AG09309 (cell line): ENCODE results near the gene SPAG7.
"Not testable (repeated sequence)": the region's sequence is repeated elsewhere in the genome, so short reads cannot be mapped to it uniquely, and the experiment has no call there.

Experiments used
- DNase-seq: peaks from one replicate; pipeline ENCODE4 v3.0.0-alpha.2; 2010; ENCODE audit warnings: low read depth
- H3K4me3 ChIP-seq: 2 replicates; pipeline ENCODE4 v1.5.1; 2011; ENCODE audit warnings: mild to moderate bottlenecking, low read depth, low read length, moderate library complexity; ENCODE audit not compliant: control insufficient read depth
- CTCF ChIP-seq: IDR thresholded peaks from 2 replicates; pipeline ENCODE4 v1.5.1; 2011; ENCODE audit warnings: mild to moderate bottlenecking, low read depth, low read length, inconsistent platforms; ENCODE audit not compliant: insufficient read depth, control insufficient read depth; ENCODE audit errors: missing control alignments

The SPAG7 gene

GRCh38 chr17:4931963-4932362 lies 35.7 kb downstream of the SPAG7 start, which contains the start of gene GP1BA:
Gene GP1BA (plus strand): TSS chr17:4932277. CDS start chr17:4932605, 328 bp downstream.
- DNase-seq = no peak
- no peak for TF ChIP-seq CTCF
- H3K4me3 ChIP-seq = no peak within 1 kb of the TSS

DNA sequence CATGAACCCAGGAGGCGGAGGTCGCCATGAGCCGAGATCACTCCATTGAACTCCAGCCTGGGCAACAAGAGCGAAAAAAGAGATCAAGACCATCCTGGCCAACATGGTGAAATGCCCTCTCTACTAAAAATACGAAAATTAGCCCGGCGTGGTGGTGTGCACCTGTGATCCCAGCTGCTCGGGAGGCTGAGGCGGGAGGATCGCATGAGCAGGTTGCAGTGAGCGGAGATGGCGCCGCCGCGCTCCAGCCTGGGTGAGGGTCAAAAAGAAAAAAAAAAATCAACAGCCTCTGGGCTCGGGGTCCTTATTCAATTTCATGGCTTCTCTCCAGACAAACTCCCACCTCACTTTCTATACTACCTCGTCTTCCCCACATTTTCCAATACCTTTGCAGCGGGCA lies 38.7 kb downstream of the SPAG7 start:
- DNase-seq = no peak
- TF ChIP-seq CTCF = no peak
- H3K4me3 ChIP-seq = no peak overlapping the region

DNA sequence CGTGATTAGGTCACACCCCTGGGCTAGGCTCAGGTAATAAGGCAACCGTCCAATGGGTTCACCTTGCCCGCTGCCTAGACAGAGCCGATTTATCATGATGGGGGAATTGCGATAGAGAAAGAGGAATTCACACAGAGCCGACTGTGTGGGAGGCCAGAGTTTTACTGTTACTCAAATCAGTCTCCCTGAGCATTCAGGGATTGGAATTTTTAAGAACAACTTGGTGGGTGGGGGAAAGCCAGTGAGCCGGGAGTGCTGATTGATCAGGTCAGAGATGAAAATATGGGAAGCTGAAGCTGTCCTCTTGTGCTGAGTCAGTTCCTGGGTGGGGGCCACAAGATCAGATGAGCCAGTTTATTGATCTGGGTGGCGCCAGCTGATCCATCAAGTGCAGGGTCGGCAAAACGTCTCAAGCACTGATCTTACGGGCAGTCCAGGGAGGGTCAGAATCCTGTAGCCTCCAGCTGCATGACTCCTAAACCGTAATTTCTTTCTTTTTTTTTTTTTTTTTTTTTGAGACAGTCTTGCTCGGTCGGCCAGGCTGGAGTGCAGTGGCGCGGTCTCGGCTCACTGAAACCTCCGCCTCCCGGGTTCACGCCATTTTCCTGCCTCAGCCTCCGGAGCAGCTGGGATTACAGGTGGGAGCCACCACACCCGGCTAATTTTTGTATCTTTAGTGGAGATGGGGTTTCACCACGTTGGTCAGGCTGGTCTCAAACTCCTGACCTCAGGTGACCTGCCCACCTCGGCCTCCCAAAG lies 40.9 kb downstream of the SPAG7 start:
- not testable (repeated sequence) for DNase-seq, H3K4me3 ChIP-seq

GRCh38 chr17:4921320-4921719 lies 46.3 kb downstream of the SPAG7 start:
- H3K4me3 ChIP-seq = no peak overlapping the region
- no peak for DNase-seq
- no peak for TF ChIP-seq CTCF

DNA sequence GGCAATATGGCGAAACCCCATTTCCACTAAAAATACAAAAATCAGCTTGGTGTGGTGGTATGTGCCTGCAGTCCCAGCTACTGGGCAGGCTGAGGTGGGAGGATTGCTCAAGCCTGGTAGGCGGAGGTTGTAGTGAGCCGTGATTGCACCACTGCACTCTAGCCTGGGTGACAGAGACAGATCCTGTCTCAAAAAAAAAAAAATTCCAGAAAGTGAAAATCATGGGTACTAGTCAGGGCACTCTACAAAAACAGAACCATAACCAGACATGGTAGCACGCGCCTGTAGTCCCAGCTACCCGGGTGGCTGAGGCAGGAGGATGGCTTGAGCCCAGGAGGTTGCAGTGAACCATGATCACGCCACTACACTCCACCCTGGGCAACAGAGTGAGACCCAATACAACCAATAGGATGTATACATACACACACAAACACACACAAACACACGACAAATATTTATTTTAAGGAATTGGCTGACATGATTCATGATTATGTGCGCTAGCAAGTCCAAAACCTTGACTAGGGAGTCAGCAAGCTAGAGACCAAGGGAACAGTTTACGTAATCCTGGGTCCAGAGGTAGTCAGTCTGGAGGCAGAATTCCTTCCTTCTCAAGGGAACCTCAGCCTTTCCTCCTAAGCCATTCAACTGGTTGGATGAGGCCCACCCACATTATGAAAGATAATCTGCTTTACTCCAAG lies 47.1 kb downstream of the SPAG7 start:
- no peak overlapping the region for H3K4me3 ChIP-seq
- no peak for DNase-seq
- no peak for TF ChIP-seq CTCF

- TF ChIP-seq CTCF = no peak
- DNase-seq = no peak
- no peak overlapping the region for H3K4me3 ChIP-seq
Measured at GRCh38 chr17:4919511-4920047, 48.0 kb downstream of the SPAG7 start.

GRCh38 chr17:4914551-4914950 lies 53.1 kb downstream of the SPAG7 start:
- H3K4me3 ChIP-seq, DNase-seq: not testable (repeated sequence)
